HG02623 (cell line): ENCODE results near the gene SPATA13.

Experiments
- ATAC-seq: cut with Tn5 transposase; IDR thresholded peaks from one replicate; pipeline ENCODE4 v1.9.1; 2021; ENCODE audit warnings: moderate library complexity; ENCODE audit not compliant: unreplicated experiment

The SPATA13 gene

DNA sequence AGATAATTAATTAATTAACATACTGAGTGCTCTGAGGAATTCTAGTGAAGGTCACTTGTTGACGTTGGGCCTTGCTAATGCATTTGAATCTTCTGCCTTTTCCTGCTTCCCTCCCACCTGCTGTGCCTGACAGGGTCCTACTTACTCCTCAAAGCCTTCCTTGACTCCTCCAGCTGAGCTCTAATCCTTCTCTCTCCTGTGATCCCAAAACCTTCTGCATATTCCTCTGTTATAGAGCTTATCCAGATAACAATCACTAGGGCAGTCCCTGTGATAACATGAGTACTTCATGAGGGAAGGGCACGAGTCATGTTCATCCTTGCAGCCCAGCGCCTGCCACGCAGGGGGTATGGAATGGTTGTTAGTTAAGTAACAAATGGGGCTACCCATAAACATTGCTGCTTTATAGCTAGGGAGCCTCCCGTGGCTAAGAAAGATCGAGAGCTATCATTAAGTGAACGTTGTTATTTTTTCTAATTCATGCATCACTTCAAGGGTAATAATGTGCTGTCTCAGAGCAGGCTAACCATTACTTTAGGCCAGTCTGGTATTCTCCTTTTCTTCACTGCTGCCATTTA lies 19.1 kb upstream of the SPATA13 start:
- ATAC-seq = no peak

GRCh38 chr13:24142453-24142852 lies 18.1 kb upstream of the SPATA13 start:
- ATAC-seq = no peak

- no peak for ATAC-seq
Measured at GRCh38 chr13:24142886-24143285, 17.6 kb upstream of the SPATA13 start.

- ATAC-seq = no peak
Measured at GRCh38 chr13:24145240-24145639, 15.3 kb upstream of the SPATA13 start.

DNA sequence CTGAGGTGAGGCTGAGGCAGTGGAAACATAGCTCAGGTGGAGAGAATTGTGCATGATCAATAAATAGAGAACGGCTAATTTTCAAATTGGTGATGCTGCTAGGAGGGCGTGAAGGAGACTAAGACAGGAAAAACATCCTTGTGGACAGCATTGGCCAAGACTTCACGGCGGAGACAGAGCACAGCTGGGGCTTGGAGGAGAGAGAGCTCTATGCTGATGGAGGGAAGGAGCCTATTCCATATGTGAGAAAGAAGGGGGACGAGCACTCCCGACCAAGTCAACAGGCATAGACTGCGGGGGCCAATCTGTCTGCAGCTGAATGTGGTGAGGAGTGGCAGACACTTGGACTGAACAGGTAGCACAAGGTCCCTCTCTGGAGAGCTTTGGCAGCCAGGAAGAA lies 14.8 kb upstream of the SPATA13 start:
- ATAC-seq = no peak

- ATAC-seq = no peak
Measured at GRCh38 chr13:24146961-24147569, 13.5 kb upstream of the SPATA13 start.

- no peak for ATAC-seq
Measured at GRCh38 chr13:24147570-24147963, 13.0 kb upstream of the SPATA13 start.

DNA sequence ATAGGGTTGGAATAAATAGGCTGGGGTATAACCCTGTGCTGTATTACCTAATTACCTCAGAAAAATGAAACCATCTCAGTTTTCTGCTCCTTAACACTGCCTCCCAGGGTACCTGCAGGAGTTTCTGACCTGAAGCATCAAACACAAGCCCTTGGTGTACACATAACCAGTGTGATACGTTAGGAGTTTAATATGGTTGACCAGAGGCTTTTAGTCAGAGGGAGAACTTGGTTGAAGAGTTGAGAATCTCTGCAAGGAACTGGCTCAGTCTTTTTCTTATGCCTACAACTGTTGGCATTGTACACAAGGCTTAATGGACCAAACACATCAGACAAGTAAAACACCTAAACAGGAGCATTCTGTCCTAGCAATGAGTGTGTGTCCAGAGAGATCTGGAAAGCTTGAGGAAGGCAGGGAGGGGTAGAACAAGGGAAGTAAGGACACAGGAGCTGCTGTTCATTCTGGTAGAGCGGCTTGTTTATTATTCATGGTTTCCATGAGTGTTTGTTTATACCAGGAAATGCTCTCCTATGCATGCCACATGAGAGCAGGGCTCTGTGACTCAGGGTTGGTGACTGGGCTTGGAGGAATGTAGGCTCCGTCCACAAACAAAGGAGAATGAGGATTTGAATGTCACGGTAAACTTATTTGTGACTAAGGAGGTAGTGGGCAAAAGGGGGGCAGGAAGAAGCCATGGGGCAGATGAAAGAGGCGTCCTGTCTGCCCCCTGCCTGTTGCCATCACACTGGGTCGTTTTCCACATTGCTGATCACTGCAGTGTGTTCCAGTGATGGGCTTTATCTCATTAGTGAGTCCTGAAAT lies 11.9 kb upstream of the SPATA13 start:
- no peak for ATAC-seq

DNA sequence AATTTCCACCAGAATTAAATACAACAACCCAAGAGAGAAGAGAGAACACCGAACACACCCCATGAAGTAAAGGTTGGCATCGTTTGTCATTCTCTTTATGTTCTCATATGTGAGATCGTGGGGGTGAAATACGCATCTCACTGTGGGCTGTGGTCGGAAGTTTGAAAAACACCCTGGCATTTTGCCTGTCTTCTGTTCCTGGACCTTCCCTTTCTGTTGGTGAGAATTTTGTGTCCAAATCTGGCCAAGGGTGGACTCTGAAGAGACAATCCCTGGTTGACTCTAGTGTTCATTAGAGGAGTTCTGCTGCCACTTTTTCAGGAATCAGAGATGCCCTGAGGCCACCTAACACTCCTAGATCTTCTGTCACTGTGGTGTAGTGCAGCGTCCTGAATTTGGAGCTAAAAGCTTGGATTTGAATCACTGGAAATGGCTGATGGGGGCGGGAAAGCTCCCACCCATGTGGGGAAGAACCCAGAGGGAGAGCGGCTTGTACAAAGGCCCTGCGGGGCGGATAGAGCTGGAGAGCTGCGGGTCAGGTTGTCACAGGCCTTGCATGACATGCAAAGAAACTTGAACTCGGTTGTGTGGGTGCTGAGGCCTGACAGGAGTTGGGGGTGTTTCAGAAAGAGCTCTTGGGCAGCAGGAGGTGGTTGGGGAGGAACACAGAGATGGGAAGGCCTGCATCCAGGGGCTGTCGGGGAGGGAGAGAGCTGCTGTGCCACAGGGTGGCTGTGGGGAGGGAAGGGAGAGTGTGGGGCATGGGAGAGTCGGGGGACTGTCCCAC lies 11.1 kb upstream of the SPATA13 start:
- ATAC-seq = no peak

DNA sequence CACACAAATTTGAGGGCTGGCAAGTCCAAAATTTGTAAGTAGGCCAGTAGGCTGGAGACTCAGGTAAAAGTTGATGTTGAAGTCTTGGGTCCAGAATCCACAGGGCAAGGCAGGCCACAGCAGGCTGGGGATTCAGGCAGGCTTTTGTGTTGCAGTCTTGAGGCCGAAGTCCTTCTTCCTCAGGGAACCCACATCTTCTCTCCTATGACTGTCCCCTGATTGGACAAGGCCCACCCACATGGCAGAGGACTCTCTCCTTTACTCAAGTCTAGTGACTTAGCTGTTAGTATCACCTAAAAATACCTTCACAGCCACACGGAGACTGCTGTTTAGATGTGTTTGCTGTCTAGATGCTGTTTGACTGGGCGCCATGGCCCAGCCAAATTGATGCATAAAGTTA lies 9.9 kb upstream of the SPATA13 start:
- ATAC-seq = no peak

GRCh38 chr13:24151864-24152263 lies 8.7 kb upstream of the SPATA13 start:
- ATAC-seq = no peak

DNA sequence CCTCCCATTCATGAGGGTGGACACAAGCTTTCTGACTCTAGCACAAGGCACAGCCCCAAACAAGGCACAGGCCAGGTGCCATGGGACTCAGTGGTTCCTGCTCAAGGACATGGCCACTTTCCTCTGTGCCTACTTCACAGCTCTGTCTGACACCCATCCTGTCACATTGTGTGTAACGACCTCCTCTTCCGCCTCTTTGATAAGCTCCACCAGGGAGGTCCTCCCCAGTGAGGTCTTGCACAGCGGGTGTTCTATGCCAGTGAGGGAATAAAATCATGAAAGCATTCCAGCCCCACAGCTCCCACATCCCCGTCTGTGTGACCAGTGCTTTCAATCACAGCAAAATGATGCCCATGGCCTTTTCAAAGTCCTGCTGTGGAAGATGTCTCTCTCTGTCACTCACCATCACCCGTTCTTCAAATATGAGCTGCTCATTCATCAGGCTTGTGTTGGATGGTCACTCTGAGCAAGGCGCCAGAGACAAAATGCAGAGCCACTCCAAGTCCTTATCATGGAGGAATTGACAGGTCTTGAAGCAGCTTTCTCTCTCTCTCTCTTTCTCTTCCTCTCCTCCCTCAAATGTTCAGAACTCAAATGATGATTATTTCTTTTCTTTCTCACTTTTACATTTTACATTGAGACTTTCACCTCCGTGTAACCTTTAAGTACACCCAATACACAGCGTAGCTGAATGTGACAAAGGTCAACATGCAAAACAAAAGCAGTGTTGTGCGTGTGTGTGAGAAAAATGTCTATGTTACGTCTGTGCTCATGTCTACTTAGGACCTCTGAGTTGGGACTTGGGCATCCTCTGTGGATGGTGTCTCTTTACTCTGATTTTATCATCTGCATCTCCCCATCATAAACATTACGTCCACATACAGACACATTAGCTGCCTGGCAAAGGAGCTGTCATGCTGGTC lies 8.0 kb upstream of the SPATA13 start:
- no peak for ATAC-seq

GRCh38 chr13:24153347-24153746 lies 7.2 kb upstream of the SPATA13 start:
- ATAC-seq = no peak

DNA sequence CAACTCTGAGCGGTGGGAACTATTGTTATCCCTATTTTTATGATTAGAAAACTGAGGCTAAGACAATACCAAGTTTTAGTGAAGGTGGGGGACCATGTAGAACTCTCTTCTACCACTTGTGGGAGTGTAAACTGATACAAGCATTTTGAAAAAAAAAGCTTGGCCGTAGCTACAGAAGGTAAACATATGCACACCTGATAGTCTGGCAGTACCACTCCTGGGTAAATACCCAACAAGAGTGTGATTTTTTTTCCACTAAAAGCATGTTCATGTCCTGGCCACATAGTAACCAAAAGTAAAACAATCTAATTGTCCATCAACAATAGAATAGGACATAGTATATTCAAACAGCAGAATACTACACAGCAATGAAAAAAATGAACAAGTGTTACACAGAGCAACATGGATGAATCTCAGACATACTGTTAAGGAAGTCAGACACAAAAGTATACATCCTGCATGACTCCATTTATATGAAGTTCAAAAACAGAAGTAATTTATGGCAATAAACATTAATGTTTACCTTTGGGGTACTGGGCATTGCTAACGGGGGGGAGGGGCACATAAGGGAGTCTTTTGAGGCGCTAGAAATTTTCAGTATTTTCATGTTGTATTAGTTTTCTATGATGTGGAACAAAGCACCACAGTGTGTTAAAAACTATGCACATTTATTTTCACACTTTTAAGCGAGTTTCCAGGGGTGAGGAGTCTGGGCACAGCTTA lies 6.4 kb upstream of the SPATA13 start:
- no peak for ATAC-seq

- ATAC-seq = no peak
Measured at GRCh38 chr13:24159357-24159756, 1.2 kb upstream of the SPATA13 start.

DNA sequence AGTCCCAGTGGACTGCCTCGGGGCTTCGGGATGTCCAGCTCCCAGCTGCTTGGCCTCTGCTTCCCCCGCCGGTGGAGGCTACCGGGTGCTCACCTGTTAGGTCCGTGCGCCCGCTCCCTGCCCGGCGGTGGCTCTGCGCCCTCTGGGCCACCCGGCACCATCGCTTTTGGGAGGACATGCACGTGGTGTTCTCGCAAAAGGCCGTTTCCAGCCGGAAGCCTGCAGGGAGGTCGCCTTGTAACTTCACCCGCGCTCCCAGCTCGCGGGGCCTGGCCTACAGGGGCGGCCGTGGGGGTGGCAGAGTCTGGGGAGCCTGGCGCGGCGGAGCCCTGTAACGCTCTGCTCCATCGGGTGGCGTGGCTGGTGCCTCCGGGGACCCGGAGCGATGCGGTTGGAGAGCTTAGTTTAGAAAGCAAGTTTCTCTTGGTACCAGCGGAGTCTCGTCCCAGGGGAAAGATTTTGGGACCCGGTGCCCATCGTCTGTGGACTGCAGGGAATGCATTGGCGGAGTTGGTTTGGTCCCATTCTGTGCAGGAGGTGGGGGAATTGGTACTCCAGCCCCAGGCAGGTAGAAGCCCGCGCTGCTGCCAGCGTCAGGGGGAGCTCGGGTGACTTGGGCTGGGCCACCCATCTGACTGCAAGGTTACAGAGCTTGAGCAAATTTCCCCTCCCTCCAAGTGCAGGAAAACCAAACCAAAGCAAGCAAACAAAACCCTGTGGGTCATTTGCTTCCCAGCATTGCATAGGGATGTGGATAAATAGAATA lies 673 bp downstream of the SPATA13 start:
- ATAC-seq = peak; percentile 39

GRCh38 chr13:24161980-24162525 lies 1.5 kb downstream of the SPATA13 start:
- no peak for ATAC-seq

DNA sequence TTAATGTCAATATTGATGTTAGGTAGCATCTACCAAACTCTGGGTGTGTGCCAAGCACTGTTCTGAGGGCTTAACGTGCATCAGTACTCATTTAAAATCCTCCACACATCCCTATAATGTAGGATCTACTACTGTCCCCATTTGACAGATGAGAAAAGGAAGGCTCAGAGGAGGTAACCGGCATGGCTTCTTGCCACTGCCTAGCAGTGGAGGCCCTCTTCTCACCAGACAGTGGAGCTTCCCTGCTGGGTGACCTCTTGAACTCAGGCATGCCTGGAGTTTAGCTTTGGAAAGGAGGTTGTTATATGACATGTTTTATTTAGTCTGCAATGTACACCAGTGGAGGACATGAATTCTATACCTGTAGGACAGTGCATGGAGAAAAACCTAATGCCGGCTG lies 2.1 kb downstream of the SPATA13 start:
- no peak for ATAC-seq

DNA sequence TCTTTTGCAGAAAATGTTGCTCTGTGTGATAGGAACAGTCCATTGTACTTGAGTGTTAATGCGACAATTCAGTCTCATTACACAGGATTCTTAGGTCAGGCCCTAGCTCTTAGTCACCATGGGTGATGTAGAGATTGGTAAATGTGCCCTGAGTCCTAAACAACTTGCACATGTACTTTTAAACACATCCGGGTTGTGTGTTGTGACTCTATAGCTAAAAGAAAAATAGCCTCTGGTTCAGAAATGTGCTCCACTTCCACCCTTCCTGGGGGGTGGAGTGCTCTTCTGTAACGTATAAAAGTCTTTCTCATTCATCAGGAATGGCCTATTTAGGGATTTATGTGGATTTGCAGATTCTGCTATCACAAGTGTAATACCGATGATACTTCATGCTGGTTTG lies 5.2 kb downstream of the SPATA13 start:
- no peak for ATAC-seq
